Neural cell (in vitro differentiated cells): ENCODE results near the gene SLC30A9. TPM values are rescaled to one million over a fixed set of nuclear protein-coding genes. Genes with fewer than 3 reads are reported as not detected.

ENCODE experiments used
- H2AFZ ChIP-seq: fragments of 200-600, 300-800 bp; sonication (generic), shearing (Covaris generic); 2 replicates; pipeline ENCODE4 v1.6.0; 2014; ENCODE audit warnings: low read depth, mild to moderate bottlenecking, antibody characterized with exemption, low read length, moderate library complexity
- H3F3A ChIP-seq: fragments of 200-600 bp; shearing (Covaris generic); 2 replicates; pipeline ENCODE4 v1.6.1; 2016; ENCODE audit warnings: mild to moderate bottlenecking, moderate library complexity, mixed read lengths, antibody characterized with exemption, low read length; ENCODE audit not compliant: insufficient read depth, poor library complexity, severe bottlenecking
- H3K27ac ChIP-seq: fragments of 200-600, 300-800 bp; sonication (generic), shearing (Covaris generic); 2 replicates; pipeline ENCODE4 v1.5.1; 2014; ENCODE audit warnings: mild to moderate bottlenecking, low read length, moderate library complexity
- H3K27me3 ChIP-seq: fragments of 300-800, 200-600 bp; sonication (generic), shearing (Covaris generic); 2 replicates; pipeline ENCODE4 v1.6.0; 2014; ENCODE audit warnings: mild to moderate bottlenecking, low read depth, low read length, moderate library complexity; ENCODE audit not compliant: insufficient read depth
- H3K36me3 ChIP-seq: fragments of 300-800, 200-600 bp; sonication (generic), shearing (Covaris generic); 2 replicates; pipeline ENCODE4 v1.5.1; 2014; ENCODE audit warnings: mild to moderate bottlenecking, antibody characterized with exemption, low read length, moderate library complexity; ENCODE audit not compliant: insufficient read depth
- H3K4me2 ChIP-seq: fragments of 300-800, 200-600 bp; sonication (generic), shearing (Covaris generic); 2 replicates; pipeline ENCODE4 v1.6.0; 2014; ENCODE audit warnings: mild to moderate bottlenecking, low read length
- H3K4me3 ChIP-seq: fragments of 300-800, 200-600 bp; sonication (generic), shearing (Covaris generic); 2 replicates; pipeline ENCODE4 v1.5.1; 2014; ENCODE audit warnings: mild to moderate bottlenecking, low read length, moderate library complexity
- H3K79me2 ChIP-seq: fragments of 200-600 bp; shearing (Covaris generic); replicated peaks from 2 replicates; pipeline ENCODE4 v1.6.0; 2014; ENCODE audit warnings: mild to moderate bottlenecking, low read length, moderate library complexity; ENCODE audit not compliant: insufficient read depth
- H3K9ac ChIP-seq: fragments of 300-800, 200-600 bp; sonication (generic), shearing (Covaris generic); 2 replicates; pipeline ENCODE4 v1.6.1; 2016; ENCODE audit warnings: mild to moderate bottlenecking, low read length, mixed read lengths
- H3K9me2 ChIP-seq: fragments of 200-600 bp; shearing (Covaris generic); 2 replicates; pipeline ENCODE4 v1.6.1; 2016; ENCODE audit warnings: mild to moderate bottlenecking, low read length, mixed read lengths; ENCODE audit not compliant: insufficient read depth
- H3K9me3 ChIP-seq: fragments of 200-600, 300-800 bp; sonication (generic), shearing (Covaris generic); 2 replicates; pipeline ENCODE4 v1.6.1; 2016; ENCODE audit warnings: mild to moderate bottlenecking, mixed run types, low read length, moderate library complexity, mixed read lengths
- H4K20me1 ChIP-seq: fragments of 200-600 bp; shearing (Covaris generic); 2 replicates; pipeline ENCODE4 v1.6.1; 2016; ENCODE audit warnings: mild to moderate bottlenecking, mixed run types; ENCODE audit not compliant: insufficient read depth
- CTCF ChIP-seq: fragments of 450-650 bp; IDR thresholded peaks from 2 replicates; pipeline ENCODE4 v1.5.1; 2014; ENCODE audit warnings: antibody characterized with exemption, mild to moderate bottlenecking, moderate library complexity; ENCODE audit not compliant: poor library complexity, severe bottlenecking
- EP300 ChIP-seq: fragments of 450-650 bp; conservative IDR thresholded peaks from 2 replicates; pipeline ENCODE4 v1.6.1; 2014; ENCODE audit warnings: antibody characterized with exemption, mild to moderate bottlenecking, moderate library complexity; ENCODE audit not compliant: poor library complexity, severe bottlenecking
- EZH2 ChIP-seq: fragments of 200-600, 300-800 bp; shearing (Covaris generic), sonication (generic); IDR thresholded peaks from 2 replicates; pipeline ENCODE4 v1.6.1; 2014; ENCODE audit warnings: antibody characterized with exemption, low read length, borderline replicate concordance, mild to moderate bottlenecking; ENCODE audit not compliant: insufficient read depth, poor library complexity, severe bottlenecking
- MXI1 ChIP-seq: fragments of 450-650 bp; conservative IDR thresholded peaks from 2 replicates; pipeline ENCODE4 v1.6.1; 2014; ENCODE audit warnings: antibody characterized with exemption, mild to moderate bottlenecking; ENCODE audit not compliant: poor library complexity, severe bottlenecking
- POLR2AphosphoS5 ChIP-seq: IDR thresholded peaks from 2 replicates; pipeline ENCODE4 v1.6.1; 2012
- RAD21 ChIP-seq: fragments of 450-650 bp; conservative IDR thresholded peaks from 2 replicates; pipeline ENCODE4 v1.6.1; 2014; ENCODE audit warnings: antibody characterized with exemption, mild to moderate bottlenecking, moderate library complexity
- SMC3 ChIP-seq: fragments of 450-650 bp; conservative IDR thresholded peaks from 2 replicates; pipeline ENCODE4 v1.6.1; 2014; ENCODE audit warnings: antibody characterized with exemption, mild to moderate bottlenecking, moderate library complexity; ENCODE audit not compliant: poor library complexity
- TAF1 ChIP-seq: IDR thresholded peaks from 2 replicates; pipeline ENCODE4 v1.6.1; 2012; ENCODE audit warnings: low read depth
- polyA plus RNA-seq: library from polyadenylated mRNA; depleted of rRNA; stranded (reverse); fragments of >200 nt; gene quantifications from 2 replicates; pipeline ENCODE4 v1.2.3, GENCODE V29; 2014
- TF ChIP-seq, protein P1 (sequence below): IDR thresholded peaks from 2 replicates; pipeline ENCODE4 v1.6.1; 2012; ENCODE audit warnings: borderline replicate concordance

Gene SLC30A9
- polyA plus RNA-seq, 1 donor from 2014 or later: 109 TPM

- H3K27ac ChIP-seq: no peak overlapping the region
- H3K36me3 ChIP-seq: peaks cover 17% of the 10 kb centered on the region
- TF ChIP-seq CTCF: no peak
- TF ChIP-seq POLR2AphosphoS5: no peak
- no peak for TF ChIP-seq SMC3
- TF ChIP-seq MXI1: no peak
- TF ChIP-seq EP300: no peak
- TF ChIP-seq, protein P1, sequence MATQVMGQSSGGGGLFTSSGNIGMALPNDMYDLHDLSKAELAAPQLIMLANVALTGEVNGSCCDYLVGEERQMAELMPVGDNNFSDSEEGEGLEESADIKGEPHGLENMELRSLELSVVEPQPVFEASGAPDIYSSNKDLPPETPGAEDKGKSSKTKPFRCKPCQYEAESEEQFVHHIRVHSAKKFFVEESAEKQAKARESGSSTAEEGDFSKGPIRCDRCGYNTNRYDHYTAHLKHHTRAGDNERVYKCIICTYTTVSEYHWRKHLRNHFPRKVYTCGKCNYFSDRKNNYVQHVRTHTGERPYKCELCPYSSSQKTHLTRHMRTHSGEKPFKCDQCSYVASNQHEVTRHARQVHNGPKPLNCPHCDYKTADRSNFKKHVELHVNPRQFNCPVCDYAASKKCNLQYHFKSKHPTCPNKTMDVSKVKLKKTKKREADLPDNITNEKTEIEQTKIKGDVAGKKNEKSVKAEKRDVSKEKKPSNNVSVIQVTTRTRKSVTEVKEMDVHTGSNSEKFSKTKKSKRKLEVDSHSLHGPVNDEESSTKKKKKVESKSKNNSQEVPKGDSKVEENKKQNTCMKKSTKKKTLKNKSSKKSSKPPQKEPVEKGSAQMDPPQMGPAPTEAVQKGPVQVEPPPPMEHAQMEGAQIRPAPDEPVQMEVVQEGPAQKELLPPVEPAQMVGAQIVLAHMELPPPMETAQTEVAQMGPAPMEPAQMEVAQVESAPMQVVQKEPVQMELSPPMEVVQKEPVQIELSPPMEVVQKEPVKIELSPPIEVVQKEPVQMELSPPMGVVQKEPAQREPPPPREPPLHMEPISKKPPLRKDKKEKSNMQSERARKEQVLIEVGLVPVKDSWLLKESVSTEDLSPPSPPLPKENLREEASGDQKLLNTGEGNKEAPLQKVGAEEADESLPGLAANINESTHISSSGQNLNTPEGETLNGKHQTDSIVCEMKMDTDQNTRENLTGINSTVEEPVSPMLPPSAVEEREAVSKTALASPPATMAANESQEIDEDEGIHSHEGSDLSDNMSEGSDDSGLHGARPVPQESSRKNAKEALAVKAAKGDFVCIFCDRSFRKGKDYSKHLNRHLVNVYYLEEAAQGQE: no peak
- TF ChIP-seq TAF1: no peak
- no peak for TF ChIP-seq RAD21
- no peak for TF ChIP-seq EZH2
- H3K27me3 ChIP-seq: no peaks in the 10 kb centered on the region
- H3K9me3 ChIP-seq: no peaks in the 10 kb centered on the region
- no peak overlapping the region for H2AFZ ChIP-seq
- no peak overlapping the region for H3K4me3 ChIP-seq
- no peaks in the 10 kb centered on the region for H3K79me2 ChIP-seq
- no peaks in the 10 kb centered on the region for H3K9me2 ChIP-seq
- H3K9ac ChIP-seq: no peak overlapping the region
- H3K4me2 ChIP-seq: no peak overlapping the region
- no peaks in the 10 kb centered on the region for H3F3A ChIP-seq
- no peaks in the 10 kb centered on the region for H4K20me1 ChIP-seq
Measured at GRCh38 chr4:41949531-41949930, 40.8 kb upstream of the SLC30A9 start.

GRCh38 chr4:41957634-41958033, 32.7 kb upstream of the SLC30A9 start:
- Histone ChIP-seq H3K36me3 (peaks cover 6% of the 10 kb centered on the region), H3K9me2 (no peaks in the 10 kb centered on the region), H3K9ac (no peak overlapping the region), H3K9me3 (no peaks in the 10 kb centered on the region), H2AFZ (no peak overlapping the region), H3F3A (no peaks in the 10 kb centered on the region), H3K4me3 (no peak overlapping the region), H3K79me2 (no peaks in the 10 kb centered on the region), H3K27ac (no peak overlapping the region), H3K27me3 (no peaks in the 10 kb centered on the region), H3K4me2 (no peak overlapping the region), H4K20me1 (no peaks in the 10 kb centered on the region)
- TF ChIP-seq RAD21: peak; percentile 58
- TF ChIP-seq CTCF: peak; percentile 62
- TF ChIP-seq TAF1: no peak
- no peak for TF ChIP-seq EP300
- TF ChIP-seq MXI1: no peak
- TF ChIP-seq SMC3: peak; percentile 50
